Caco-2 (cell line): Measurements from ENCODE around the gene CCDC158. TPM values are rescaled to one million over a fixed set of nuclear protein-coding genes. Genes with fewer than 3 reads are reported as not detected.

ENCODE experiments used
- BruUV-seq: library from RNA; stranded (reverse); fragments of 400-500 nt; replicated peaks from 2 replicates; lab custom pipeline; 2021; lab: Mats Ljungman, UMichigan
- CTCF ChIA-PET: fragments of 300-600 bp; sonication (Branson Sonifier 250); formaldehyde crosslinking; loops from one replicate; lab custom pipeline; 2022; ENCODE audit warnings: antibody characterized with exemption; lab: Charles Lee
- POLR2A ChIA-PET: fragments of 300-600 bp; sonication (Branson Sonifier 250); formaldehyde crosslinking; loops from one replicate; lab custom pipeline; 2022; ENCODE audit warnings: antibody characterized with exemption; lab: Charles Lee
- DNase-seq, 2 experiments: peaks; one replicate each; pipeline versions ENCODE4 v3.0.0 to v3.0.0-alpha.2; 2020 to 2022
- H3K27me3 ChIP-seq: replicated peaks from 2 replicates; pipeline ENCODE4 v1.6.0; 2011; ENCODE audit warnings: low read length; ENCODE audit not compliant: control insufficient read depth, insufficient read depth
- H3K36me3 ChIP-seq: 2 replicates; pipeline ENCODE4 v1.5.1; 2011; ENCODE audit warnings: low read length; ENCODE audit not compliant: control insufficient read depth, insufficient read depth
- H3K4me1 ChIP-seq: fragments of 250-450 bp; sonication (Bioruptor Pico); 2 replicates; pipeline ENCODE4 v1.5.1; 2020; ENCODE audit warnings: mild to moderate bottlenecking
- H3K4me3 ChIP-seq: 2 replicates; pipeline ENCODE4 v1.5.1; 2011; ENCODE audit warnings: low read depth, mild to moderate bottlenecking, control low read depth, low read length
- H3K9me3 ChIP-seq: fragments of 250-450 bp; sonication (Bioruptor Pico); 2 replicates; pipeline ENCODE4 v1.5.1; 2020; ENCODE audit warnings: mild to moderate bottlenecking, moderate library complexity
- H3K27ac Mint-ChIP-seq: one replicate; pipeline ENCODE4 v1.8.0; 2022; ENCODE audit warnings: mixed read lengths; ENCODE audit not compliant: unreplicated experiment
- H3K27me3 Mint-ChIP-seq: one replicate; pipeline ENCODE4 v1.8.0; 2022; ENCODE audit warnings: mixed read lengths; ENCODE audit not compliant: insufficient read depth, unreplicated experiment
- H3K36me3 Mint-ChIP-seq: one replicate; pipeline ENCODE4 v1.8.0; 2022; ENCODE audit warnings: mild to moderate bottlenecking, mixed read lengths; ENCODE audit not compliant: insufficient read depth, unreplicated experiment
- H3K4me1 Mint-ChIP-seq: one replicate; pipeline ENCODE4 v1.8.0; 2022; ENCODE audit warnings: low read depth, mixed read lengths; ENCODE audit not compliant: unreplicated experiment
- H3K4me3 Mint-ChIP-seq: one replicate; pipeline ENCODE4 v1.8.0; 2022; ENCODE audit warnings: mild to moderate bottlenecking, moderate library complexity, mixed read lengths; ENCODE audit not compliant: unreplicated experiment
- H3K9me3 Mint-ChIP-seq: one replicate; pipeline ENCODE4 v1.8.0; 2022; ENCODE audit warnings: mixed read lengths; ENCODE audit not compliant: unreplicated experiment
- intact Hi-C: fragments of 100-400 bp; cut with micrococcal nuclease; formaldehyde crosslinking; loops from one replicate; pipeline ENCODE4 v1.10.0; 2022; ENCODE audit not compliant: unreplicated experiment
- total RNA-seq: library from RNA; stranded (reverse); gene quantifications from 2 replicates; pipeline ENCODE4 v1.2.3, GENCODE V29; 2022
- TF ChIP-seq, protein P1 (sequence below), 2 experiments: fragments of 200-600 bp in 1 of 2; IDR thresholded peaks; 1 replicate in 1 of 2; 2 replicates in 1 of 2; pipeline versions ENCODE4 v1.5.1 to v1.8.0; 2011 to 2022; ENCODE audit warnings: antibody characterized with exemption in 1 of 2, control low read depth in 1 of 2, inconsistent platforms in 1 of 2, low read depth in 1 of 2, low read length in 1 of 2, mild to moderate bottlenecking in 1 of 2, moderate library complexity in 1 of 2; ENCODE audit not compliant: insufficient read depth in 1 of 2, severe bottlenecking in 1 of 2, unreplicated experiment in 1 of 2

Gene CCDC158
- total RNA-seq, 1 experiment from 2014 or later = 0.39 TPM

GRCh38 chr4:76449833-76450232, 28.9 kb upstream of the CCDC158 start:
- intact Hi-C loops = no loop called here
- H3K27ac Mint-ChIP-seq = no peak overlapping the region
- Histone ChIP-seq H3K27me3 (no peaks in the 10 kb centered on the region), H3K9me3 (no peaks in the 10 kb centered on the region), H3K36me3 (no peaks in the 10 kb centered on the region), H3K4me1 (no peaks in the 10 kb centered on the region), H3K4me3 (no peak overlapping the region)
- BruUV-seq = no TSS peak
- no peaks in the 10 kb centered on the region for H3K9me3 Mint-ChIP-seq
- no peak overlapping the region for H3K4me3 Mint-ChIP-seq
- TF ChIP-seq, protein P1, sequence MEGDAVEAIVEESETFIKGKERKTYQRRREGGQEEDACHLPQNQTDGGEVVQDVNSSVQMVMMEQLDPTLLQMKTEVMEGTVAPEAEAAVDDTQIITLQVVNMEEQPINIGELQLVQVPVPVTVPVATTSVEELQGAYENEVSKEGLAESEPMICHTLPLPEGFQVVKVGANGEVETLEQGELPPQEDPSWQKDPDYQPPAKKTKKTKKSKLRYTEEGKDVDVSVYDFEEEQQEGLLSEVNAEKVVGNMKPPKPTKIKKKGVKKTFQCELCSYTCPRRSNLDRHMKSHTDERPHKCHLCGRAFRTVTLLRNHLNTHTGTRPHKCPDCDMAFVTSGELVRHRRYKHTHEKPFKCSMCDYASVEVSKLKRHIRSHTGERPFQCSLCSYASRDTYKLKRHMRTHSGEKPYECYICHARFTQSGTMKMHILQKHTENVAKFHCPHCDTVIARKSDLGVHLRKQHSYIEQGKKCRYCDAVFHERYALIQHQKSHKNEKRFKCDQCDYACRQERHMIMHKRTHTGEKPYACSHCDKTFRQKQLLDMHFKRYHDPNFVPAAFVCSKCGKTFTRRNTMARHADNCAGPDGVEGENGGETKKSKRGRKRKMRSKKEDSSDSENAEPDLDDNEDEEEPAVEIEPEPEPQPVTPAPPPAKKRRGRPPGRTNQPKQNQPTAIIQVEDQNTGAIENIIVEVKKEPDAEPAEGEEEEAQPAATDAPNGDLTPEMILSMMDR (IDR thresholded peaks at IDR 0.05; ENCODE audit: insufficient read depth in 1 of 2, low read depth in 1 of 2, low read length in 1 of 2, severe bottlenecking in 1 of 2, unreplicated experiment in 1 of 2) = no peak
- no peak for DNase-seq
- ChIA-PET CTCF (no interaction called here), POLR2A (no interaction called here)
- H3K36me3 Mint-ChIP-seq = no peaks in the 10 kb centered on the region
- no peaks in the 10 kb centered on the region for H3K27me3 Mint-ChIP-seq
- H3K4me1 Mint-ChIP-seq = no peaks in the 10 kb centered on the region

- Mint-ChIP-seq H3K27me3 (no peaks in the 10 kb centered on the region), H3K27ac (no peak overlapping the region), H3K36me3 (no peaks in the 10 kb centered on the region), H3K4me3 (no peak overlapping the region), H3K4me1 (no peaks in the 10 kb centered on the region), H3K9me3 (no peaks in the 10 kb centered on the region)
- Histone ChIP-seq H3K27me3 (no peaks in the 10 kb centered on the region), H3K36me3 (no peaks in the 10 kb centered on the region), H3K4me3 (no peak overlapping the region), H3K9me3 (no peaks in the 10 kb centered on the region), H3K4me1 (no peaks in the 10 kb centered on the region)
- TF ChIP-seq, protein P1 (IDR thresholded peaks at IDR 0.05; ENCODE audit: insufficient read depth in 1 of 2, low read depth in 1 of 2, low read length in 1 of 2, severe bottlenecking in 1 of 2, unreplicated experiment in 1 of 2) = no peak
- CTCF ChIA-PET = no interaction called here
- intact Hi-C loops = no loop called here
- POLR2A ChIA-PET = no interaction called here
- BruUV-seq = no TSS peak
- no peak for DNase-seq
Observed at GRCh38 chr4:76449362-76449767, 28.4 kb upstream of the CCDC158 start.

DNA sequence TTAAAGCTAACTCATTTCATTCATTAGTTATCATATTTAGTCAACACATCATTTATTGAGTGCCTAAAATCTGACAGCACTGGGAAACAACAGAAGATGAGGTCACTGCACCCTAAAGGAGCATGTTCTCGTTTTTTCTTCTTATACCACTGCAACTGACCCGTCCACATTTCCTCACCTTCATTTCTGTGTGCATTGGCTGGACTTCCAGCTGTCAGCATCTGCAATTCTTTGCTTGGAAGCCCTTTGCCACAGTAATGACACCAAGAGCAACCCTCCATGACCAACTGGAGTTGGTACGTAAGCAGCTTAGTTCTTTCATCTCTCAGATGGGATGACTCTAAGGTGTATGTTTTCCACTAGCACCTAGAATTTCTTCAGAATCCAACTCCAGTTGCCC, 27.3 kb upstream of the CCDC158 start:
- ChIA-PET CTCF (no interaction called here), POLR2A (no interaction called here)
- no peaks in the 10 kb centered on the region for H3K9me3 ChIP-seq
- TF ChIP-seq, protein P1 (IDR thresholded peaks at IDR 0.05; ENCODE audit: insufficient read depth in 1 of 2, low read depth in 1 of 2, low read length in 1 of 2, severe bottlenecking in 1 of 2, unreplicated experiment in 1 of 2) = no peak
- intact Hi-C loops = no loop called here
- H3K4me1 ChIP-seq = no peaks in the 10 kb centered on the region
- Mint-ChIP-seq H3K4me3 (no peak overlapping the region), H3K9me3 (no peaks in the 10 kb centered on the region), H3K4me1 (no peaks in the 10 kb centered on the region), H3K27me3 (no peaks in the 10 kb centered on the region), H3K36me3 (no peaks in the 10 kb centered on the region), H3K27ac (no peak overlapping the region)
- DNase-seq = no peak
- H3K4me3 ChIP-seq = no peak overlapping the region
- no peaks in the 10 kb centered on the region for H3K36me3 ChIP-seq
- H3K27me3 ChIP-seq = no peaks in the 10 kb centered on the region
- no TSS peak for BruUV-seq
